K562 (cell line): Measurements from ENCODE around the gene SMAP2. TPM values are rescaled to one million over a fixed set of nuclear protein-coding genes. Genes with fewer than 3 reads are reported as not detected.

Source experiments
- CEBPG ChIP-seq, 3 experiments: fragments of 200-800 bp in 1 of 3; sonication (Bioruptor generic) in 1 of 3; sonication (generic) in 1 of 3; formaldehyde crosslinking in 1 of 3; IDR thresholded peaks in 2 of 3; conservative IDR thresholded peaks in 1 of 3; 2 replicates each; pipeline versions ENCODE4 v1.6.1 to v1.8.0; 2016 to 2022; ENCODE audit warnings: missing compliant biosample characterization in 2 of 3, missing genetic modification characterization in 2 of 3, mild to moderate bottlenecking in 1 of 3, missing genetic modification reagents in 1 of 3
- CGGBP1 ChIP-seq: fragments of 250-450 bp; sonication (Bioruptor Pico); IDR thresholded peaks from 2 replicates; pipeline ENCODE4 v1.9.0; 2021; ENCODE audit warnings: mild to moderate bottlenecking
- CTBP1 ChIP-seq: fragments of 450-650 bp; IDR thresholded peaks from 2 replicates; pipeline ENCODE4 v1.6.1; 2016; ENCODE audit warnings: borderline replicate concordance
- DPF2 ChIP-seq: fragments of 450-650 bp; IDR thresholded peaks from 2 replicates; pipeline ENCODE4 v1.6.1; 2016
- E2F8 ChIP-seq: fragments of 450-650 bp; IDR thresholded peaks from 2 replicates; pipeline ENCODE4 v1.7.1; 2018; ENCODE audit warnings: mild to moderate bottlenecking, low read depth; ENCODE audit not compliant: partially characterized antibody
- ELF1 ChIP-seq: fragments of 200-800 bp; sonication (Bioruptor generic); IDR thresholded peaks from 2 replicates; pipeline ENCODE4 v1.6.1; 2016; ENCODE audit warnings: missing genetic modification characterization, missing compliant biosample characterization
- FOXJ3 ChIP-seq: sonication (generic); formaldehyde crosslinking; IDR thresholded peaks from 2 replicates; pipeline ENCODE4 v1.4.0; 2020; ENCODE audit warnings: mild to moderate bottlenecking, missing genetic modification reagents
- GTF2A2 ChIP-seq: IDR thresholded peaks from 2 replicates; pipeline ENCODE4 v1.6.1; 2016; ENCODE audit warnings: mild to moderate bottlenecking, missing genetic modification characterization, missing compliant biosample characterization
- HSF4 ChIP-seq: fragments of 250-450 bp; sonication (Bioruptor Pico); IDR thresholded peaks from 2 replicates; pipeline ENCODE4 v2.1.2; 2022; ENCODE audit warnings: mild to moderate bottlenecking, moderate library complexity, borderline replicate concordance
- IRF2 ChIP-seq: sonication (generic); formaldehyde crosslinking; IDR thresholded peaks from 2 replicates; pipeline ENCODE4 v1.8.1; 2022; ENCODE audit warnings: mild to moderate bottlenecking, missing genetic modification reagents
- NFIC ChIP-seq: fragments of 450-650 bp; IDR thresholded peaks from 2 replicates; pipeline ENCODE4 v1.6.1; 2017; ENCODE audit warnings: mild to moderate bottlenecking, inconsistent platforms
- NKRF ChIP-seq: fragments of 450-650 bp; IDR thresholded peaks from 2 replicates; pipeline ENCODE4 v1.6.1; 2016; ENCODE audit warnings: borderline replicate concordance
- POLR2AphosphoS5 ChIP-seq: IDR thresholded peaks from 2 replicates; pipeline ENCODE4 v1.6.1; 2011; ENCODE audit warnings: mild to moderate bottlenecking, low read depth, low read length, moderate library complexity; ENCODE audit not compliant: control insufficient read depth, insufficient read depth
- POU5F1 ChIP-seq: fragments of 150-350 bp; IDR thresholded peaks from 2 replicates; pipeline ENCODE4 v1.6.1; 2014; ENCODE audit warnings: borderline replicate concordance, low read length, low read depth, mild to moderate bottlenecking; ENCODE audit not compliant: partially characterized antibody
- RBBP5 ChIP-seq: fragments of 200-600 bp; sonication (generic); IDR thresholded peaks from 2 replicates; pipeline ENCODE4 v1.6.1; 2012; ENCODE audit warnings: borderline replicate concordance, mild to moderate bottlenecking, low read length, control low read depth, inconsistent platforms; ENCODE audit not compliant: insufficient read depth, poor library complexity, severe bottlenecking
- SMC3 ChIP-seq: conservative IDR thresholded peaks from 2 replicates; pipeline ENCODE4 v1.6.1; 2011; ENCODE audit warnings: low read depth, low read length, improper control_type of control experiment; ENCODE audit not compliant: insufficient read depth
- ZNF282 ChIP-seq: sonication (generic); formaldehyde crosslinking; IDR thresholded peaks from 2 replicates; pipeline ENCODE4 v1.8.1; 2023; ENCODE audit warnings: missing genetic modification reagents
- ZNF511 ChIP-seq: sonication (generic); formaldehyde crosslinking; IDR thresholded peaks from 2 replicates; pipeline ENCODE4 v1.8.0; 2022; ENCODE audit warnings: mild to moderate bottlenecking, missing genetic modification reagents
- ZNF551 ChIP-seq: fragments of 250-450 bp; sonication (Bioruptor Pico); IDR thresholded peaks from 2 replicates; pipeline ENCODE4 v1.5.0; 2021; ENCODE audit warnings: mild to moderate bottlenecking, moderate library complexity
- ZNF785 ChIP-seq: fragments of 250-450 bp; sonication (Bioruptor Pico); IDR thresholded peaks from 2 replicates; pipeline ENCODE4 v1.4.0; 2020; ENCODE audit warnings: mild to moderate bottlenecking
- polyA plus RNA-seq, 8 experiments: library from polyadenylated mRNA; depleted of rRNA in 4 of 8; stranded (reverse) in 5 of 8; unstranded in 3 of 8; fragments of >200 nt; fragmentation: Nextera tagmentation in 2 of 8; fragmentation: Illumina TruSeq in 1 of 8; extraction: Ambion mirVana in 2 of 8; extraction: Trizol in 1 of 8; gene quantifications; 2 replicates each; pipeline versions ENCODE4 v1.2.1 to v1.2.3, GENCODE V29; 2011 to 2014; ENCODE audit warnings: inconsistent platforms in 1 of 8, missing spikeins in 1 of 8
- total RNA-seq, 7 experiments: library from RNA; depleted of rRNA in 6 of 7; stranded (reverse); fragments of >200 nt in 6 of 7; fragmentation: Illumina TruSeq in 2 of 7; extraction: Trizol in 2 of 7; gene quantifications; 2 replicates each; pipeline versions ENCODE4 v1.2.1 to v1.2.3, GENCODE V29; 2011 to 2021; ENCODE audit warnings: low replicate concordance in 1 of 7
- TF ChIP-seq, protein P1 (sequence below): fragments of 450-650 bp; IDR thresholded peaks from 2 replicates; pipeline ENCODE4 v1.6.1; 2016

The SMAP2 gene
- total and polyA plus RNA-seq, 9 of the 15 experiments (the other 6 are each of a cell fraction or from before 2014, with no cell fraction given) = 38.7 to 212 (median 94.1) TPM

GRCh38 chr1:40338745-40339419, 34.6 kb upstream of the SMAP2 start (continued):
- TF ChIP-seq HSF4 (no peak), FOXJ3 (CRISPR knock-in tag) (no peak), POLR2AphosphoS5 (no peak), CTBP1 (peak; percentile 69; the same call in 1 of the 2 replicates), NKRF (no peak), E2F8 (no peak), POU5F1 (no peak), ZNF511 (no peak), CGGBP1 (no peak), ZNF785 (no peak), ZNF282 (no peak), RBBP5 (no peak), IRF2 (CRISPR knock-in tag) (no peak), DPF2 (peak; percentile 53; the same call in 1 of the 2 replicates), NFIC (no peak), CEBPG (CRISPR knock-in tag; IDR thresholded peaks at IDR 0.05) (peak; percentile 76), CEBPG (tag; conservative IDR thresholded peaks at IDR 0.05 in 1 of 2, IDR thresholded peaks at IDR 0.05 in 1 of 2) (no peak; a peak in 1 of 4 replicates), ELF1 (tag) (no peak), SMC3 (peak; percentile 97), ZNF551 (CRISPR knock-in tag) (no peak), GTF2A2 (tag) (no peak)
- TF ChIP-seq, protein P1, sequence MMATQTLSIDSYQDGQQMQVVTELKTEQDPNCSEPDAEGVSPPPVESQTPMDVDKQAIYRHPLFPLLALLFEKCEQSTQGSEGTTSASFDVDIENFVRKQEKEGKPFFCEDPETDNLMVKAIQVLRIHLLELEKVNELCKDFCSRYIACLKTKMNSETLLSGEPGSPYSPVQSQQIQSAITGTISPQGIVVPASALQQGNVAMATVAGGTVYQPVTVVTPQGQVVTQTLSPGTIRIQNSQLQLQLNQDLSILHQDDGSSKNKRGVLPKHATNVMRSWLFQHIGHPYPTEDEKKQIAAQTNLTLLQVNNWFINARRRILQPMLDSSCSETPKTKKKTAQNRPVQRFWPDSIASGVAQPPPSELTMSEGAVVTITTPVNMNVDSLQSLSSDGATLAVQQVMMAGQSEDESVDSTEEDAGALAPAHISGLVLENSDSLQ = peak; percentile 84
